Mesothelial cell of epicardium (in vitro differentiated cells): ENCODE measurements around the gene MED12L. TPM values are rescaled to one million over a fixed set of nuclear protein-coding genes. Genes with fewer than 3 reads are reported as not detected.

ENCODE experiments used
- DNase-seq, 2 experiments: peaks; one replicate each; pipeline ENCODE4 v3.0.0; 2021; ENCODE audit warnings: low spot score in 2 of 2; ENCODE audit not compliant: unreplicated experiment in 2 of 2
- H3K27ac Mint-ChIP-seq: 2 replicates; pipeline ENCODE4 v1.8.0; 2021; ENCODE audit warnings: mixed read lengths
- H3K27me3 Mint-ChIP-seq: 2 replicates; pipeline ENCODE4 v1.8.0; 2021; ENCODE audit warnings: low read depth, mixed read lengths
- H3K36me3 Mint-ChIP-seq: 2 replicates; pipeline ENCODE4 v1.8.0; 2021; ENCODE audit warnings: mixed read lengths
- H3K4me1 Mint-ChIP-seq: 2 replicates; pipeline ENCODE4 v1.8.0; 2021; ENCODE audit warnings: mixed read lengths
- H3K4me3 Mint-ChIP-seq: 2 replicates; pipeline ENCODE4 v1.8.0; 2021; ENCODE audit warnings: mild to moderate bottlenecking, moderate library complexity, mixed read lengths
- H3K9me3 Mint-ChIP-seq: 2 replicates; pipeline ENCODE4 v1.8.0; 2021; ENCODE audit warnings: mixed read lengths
- total RNA-seq: library from RNA; stranded (reverse); gene quantifications from 3 replicates; pipeline ENCODE4 v1.2.1, GENCODE V29; 2021
- TF ChIP-seq, protein P1 (sequence below): fragments of 200-600 bp; sonication (generic); IDR thresholded peaks from one replicate; pipeline ENCODE4 v1.5.0; 2021; ENCODE audit warnings: antibody characterized with exemption; ENCODE audit not compliant: unreplicated experiment

Gene MED12L
- total RNA-seq, 1 donor from 2014 or later, result 13.8 TPM

- Mint-ChIP-seq H3K36me3 (peaks cover 4% of the 10 kb centered on the region), H3K27ac (no peak overlapping the region), H3K9me3 (no peaks in the 10 kb centered on the region), H3K27me3 (no peaks in the 10 kb centered on the region), H3K4me3 (no peak overlapping the region), H3K4me1 (peaks cover 3% of the 10 kb centered on the region)
- no peak for DNase-seq
- TF ChIP-seq, protein P1, sequence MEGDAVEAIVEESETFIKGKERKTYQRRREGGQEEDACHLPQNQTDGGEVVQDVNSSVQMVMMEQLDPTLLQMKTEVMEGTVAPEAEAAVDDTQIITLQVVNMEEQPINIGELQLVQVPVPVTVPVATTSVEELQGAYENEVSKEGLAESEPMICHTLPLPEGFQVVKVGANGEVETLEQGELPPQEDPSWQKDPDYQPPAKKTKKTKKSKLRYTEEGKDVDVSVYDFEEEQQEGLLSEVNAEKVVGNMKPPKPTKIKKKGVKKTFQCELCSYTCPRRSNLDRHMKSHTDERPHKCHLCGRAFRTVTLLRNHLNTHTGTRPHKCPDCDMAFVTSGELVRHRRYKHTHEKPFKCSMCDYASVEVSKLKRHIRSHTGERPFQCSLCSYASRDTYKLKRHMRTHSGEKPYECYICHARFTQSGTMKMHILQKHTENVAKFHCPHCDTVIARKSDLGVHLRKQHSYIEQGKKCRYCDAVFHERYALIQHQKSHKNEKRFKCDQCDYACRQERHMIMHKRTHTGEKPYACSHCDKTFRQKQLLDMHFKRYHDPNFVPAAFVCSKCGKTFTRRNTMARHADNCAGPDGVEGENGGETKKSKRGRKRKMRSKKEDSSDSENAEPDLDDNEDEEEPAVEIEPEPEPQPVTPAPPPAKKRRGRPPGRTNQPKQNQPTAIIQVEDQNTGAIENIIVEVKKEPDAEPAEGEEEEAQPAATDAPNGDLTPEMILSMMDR, result no peak
These were observed 317.8 kb downstream of the MED12L start for GRCh38 chr3:151403246-151403645.

- no peak overlapping the region for H3K4me3 Mint-ChIP-seq
- no peaks in the 10 kb centered on the region for H3K9me3 Mint-ChIP-seq
- TF ChIP-seq, protein P1, result no peak
- peaks cover 3% of the 10 kb centered on the region for H3K4me1 Mint-ChIP-seq
- peaks cover 4% of the 10 kb centered on the region for H3K36me3 Mint-ChIP-seq
- H3K27ac Mint-ChIP-seq, result no peak overlapping the region
- no peaks in the 10 kb centered on the region for H3K27me3 Mint-ChIP-seq
- no peak for DNase-seq
These were observed 318.9 kb downstream of the MED12L start for GRCh38 chr3:151404316-151404715.

- no peaks in the 10 kb centered on the region for H3K9me3 Mint-ChIP-seq
- TF ChIP-seq, protein P1, result no peak
- no peak for DNase-seq
- peaks cover 5% of the 10 kb centered on the region for H3K36me3 Mint-ChIP-seq
- H3K27me3 Mint-ChIP-seq, result no peaks in the 10 kb centered on the region
- H3K4me1 Mint-ChIP-seq, result peaks cover 3% of the 10 kb centered on the region
- no peak overlapping the region for H3K4me3 Mint-ChIP-seq
- no peak overlapping the region for H3K27ac Mint-ChIP-seq
These were observed 322.5 kb downstream of the MED12L start for GRCh38 chr3:151407928-151408327.

DNA sequence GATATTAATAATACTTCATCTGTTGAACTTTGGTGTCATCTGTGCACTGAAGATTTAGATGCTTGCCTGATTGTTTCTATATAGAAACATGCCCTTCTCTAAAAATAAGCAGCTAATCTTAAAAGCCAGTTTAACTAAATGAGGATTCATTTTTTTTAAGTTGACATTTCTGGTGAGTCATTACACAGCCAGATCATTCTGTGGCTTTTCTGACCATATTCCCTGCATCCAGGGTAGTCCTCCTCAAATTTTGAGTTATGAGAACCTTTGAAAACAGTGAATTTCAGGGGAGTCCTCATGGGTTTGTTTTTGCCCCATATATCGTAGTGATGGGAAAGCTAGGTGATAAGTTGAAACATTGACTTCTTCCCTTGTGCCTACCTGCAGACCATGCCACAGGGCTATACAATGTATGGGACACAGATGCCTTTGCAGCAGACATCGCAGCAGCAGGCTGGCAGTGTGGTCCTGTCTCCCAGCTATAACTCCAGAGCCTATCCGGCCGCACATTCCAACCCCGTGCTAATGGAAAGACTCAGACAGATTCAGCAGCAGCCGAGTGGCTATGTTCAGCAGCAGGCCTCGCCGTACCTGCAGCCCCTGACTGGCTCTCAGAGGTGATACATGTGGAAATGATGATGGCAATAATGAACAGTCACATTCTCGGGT lies 325.6 kb downstream of the MED12L start:
- Mint-ChIP-seq H3K36me3 (peaks cover 14% of the 10 kb centered on the region), H3K27me3 (no peaks in the 10 kb centered on the region), H3K4me3 (no peak overlapping the region), H3K9me3 (no peaks in the 10 kb centered on the region), H3K4me1 (no peaks in the 10 kb centered on the region), H3K27ac (no peak overlapping the region)
- TF ChIP-seq, protein P1, result no peak
- DNase-seq, result no peak

DNA sequence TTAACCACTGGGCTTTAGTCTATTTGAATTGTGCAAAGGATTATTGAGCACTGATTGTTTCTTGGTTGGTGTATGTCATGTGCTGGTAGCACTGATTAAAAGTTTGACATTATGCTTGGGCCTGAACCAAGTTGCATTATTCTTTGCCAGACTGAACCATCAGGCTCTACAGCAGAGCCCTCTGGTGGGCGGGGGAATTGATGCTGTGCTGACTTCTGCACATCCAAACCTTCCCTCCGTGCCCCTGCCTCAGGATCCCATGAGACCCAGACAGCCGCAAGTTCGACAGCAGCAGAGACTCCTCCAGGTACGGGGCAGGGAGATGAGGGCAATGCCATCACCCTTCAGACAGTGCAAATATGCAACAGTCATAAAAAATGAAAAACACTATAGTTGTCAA lies 327.5 kb downstream of the MED12L start:
- Mint-ChIP-seq H3K4me3 (no peak overlapping the region), H3K4me1 (no peaks in the 10 kb centered on the region), H3K9me3 (no peaks in the 10 kb centered on the region), H3K27ac (no peak overlapping the region), H3K27me3 (no peaks in the 10 kb centered on the region), H3K36me3 (peaks cover 14% of the 10 kb centered on the region)
- no peak for DNase-seq
- TF ChIP-seq, protein P1, result no peak
